HG02610 (cell line): Measurements from ENCODE around the gene MICU2.

ENCODE experiments used
- ATAC-seq: cut with Tn5 transposase; IDR thresholded peaks from one replicate; pipeline ENCODE4 v1.9.1; 2021; ENCODE audit warnings: mild to moderate bottlenecking, moderate library complexity; ENCODE audit not compliant: unreplicated experiment

Gene MICU2

GRCh38 chr13:21548577-21548976, 55.4 kb downstream of the MICU2 start:
- no peak for ATAC-seq

DNA sequence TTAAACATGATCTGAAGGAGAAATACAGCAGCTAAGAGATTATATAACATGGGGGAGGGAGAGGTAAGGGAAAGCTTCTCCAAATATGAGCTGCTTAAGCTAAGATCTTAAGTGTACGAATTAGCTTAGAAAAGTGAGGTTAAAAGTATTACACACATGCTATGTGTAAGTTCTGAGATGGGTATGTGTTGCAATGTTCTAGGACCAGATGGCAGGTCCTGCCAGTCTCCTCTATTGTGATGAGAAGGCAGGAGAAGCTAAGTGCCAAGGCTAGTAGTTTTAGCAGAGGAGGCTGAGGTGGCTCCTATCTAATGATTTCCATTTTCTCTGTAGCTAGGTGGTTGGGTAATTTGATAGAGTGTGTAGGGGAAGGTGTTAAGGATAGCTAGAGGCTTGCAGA, 57.6 kb downstream of the MICU2 start:
- ATAC-seq, result no peak

GRCh38 chr13:21544515-21544914, 59.5 kb downstream of the MICU2 start:
- ATAC-seq, result no peak

DNA sequence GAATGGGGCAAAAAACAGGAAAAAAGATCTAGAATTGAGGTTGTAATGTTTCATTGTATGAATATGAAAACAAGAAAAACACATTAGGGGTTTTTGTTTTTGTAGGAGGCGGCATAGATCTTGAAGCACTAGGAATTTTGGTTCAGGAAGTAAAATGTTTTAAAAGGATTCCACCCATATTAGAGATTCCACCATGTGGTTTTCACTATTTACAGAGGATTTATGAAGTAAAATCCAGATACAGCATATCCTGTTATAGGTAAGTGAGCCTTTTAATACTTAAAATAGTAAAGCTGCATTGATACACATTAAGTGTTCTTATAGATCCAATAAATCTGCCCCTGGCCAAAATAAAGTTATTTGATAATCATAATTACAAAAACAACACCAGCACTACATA, 61.4 kb downstream of the MICU2 start:
- ATAC-seq, result no peak

- ATAC-seq, result peak; percentile 53
These were observed 62.0 kb downstream of the MICU2 start for GRCh38 chr13:21541980-21542379.

DNA sequence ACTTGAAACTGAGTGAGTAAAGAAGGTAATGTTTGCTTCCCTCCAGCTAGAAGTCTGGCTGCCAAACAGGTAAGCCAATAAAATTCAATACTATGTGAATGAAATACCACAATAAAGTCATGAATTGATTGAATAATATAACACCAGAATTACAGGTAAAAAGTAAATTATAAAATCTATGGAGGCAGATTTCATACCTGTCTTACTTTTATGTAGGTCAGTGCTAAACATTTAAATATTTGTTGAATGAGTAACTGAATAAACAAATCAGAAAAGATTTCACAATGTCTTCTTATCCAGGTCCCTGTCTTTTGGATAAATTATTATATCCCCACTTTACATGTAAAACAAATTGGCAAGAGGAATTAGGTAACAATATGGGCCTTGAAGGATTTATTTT, 62.7 kb downstream of the MICU2 start:
- ATAC-seq, result no peak

DNA sequence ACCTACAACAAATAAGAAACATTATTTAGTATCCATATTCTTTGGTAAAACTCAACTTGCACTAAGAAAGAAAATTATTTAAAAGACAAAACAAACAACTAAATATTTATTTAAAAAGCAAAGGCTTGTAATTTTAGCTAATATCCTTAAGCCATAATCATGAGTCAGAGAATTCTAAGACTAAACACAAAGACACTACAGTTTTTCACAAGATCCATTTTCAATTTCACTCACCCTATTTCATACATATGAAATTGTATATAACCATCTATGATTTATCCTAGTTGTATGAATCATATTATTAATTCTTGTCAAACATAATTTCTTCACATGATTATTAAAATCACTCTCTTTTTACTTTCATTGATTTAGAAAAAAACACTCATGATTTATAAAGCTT, 64.3 kb downstream of the MICU2 start:
- no peak for ATAC-seq

- ATAC-seq, result no peak
These were observed 65.2 kb downstream of the MICU2 start for GRCh38 chr13:21538753-21539152.

DNA sequence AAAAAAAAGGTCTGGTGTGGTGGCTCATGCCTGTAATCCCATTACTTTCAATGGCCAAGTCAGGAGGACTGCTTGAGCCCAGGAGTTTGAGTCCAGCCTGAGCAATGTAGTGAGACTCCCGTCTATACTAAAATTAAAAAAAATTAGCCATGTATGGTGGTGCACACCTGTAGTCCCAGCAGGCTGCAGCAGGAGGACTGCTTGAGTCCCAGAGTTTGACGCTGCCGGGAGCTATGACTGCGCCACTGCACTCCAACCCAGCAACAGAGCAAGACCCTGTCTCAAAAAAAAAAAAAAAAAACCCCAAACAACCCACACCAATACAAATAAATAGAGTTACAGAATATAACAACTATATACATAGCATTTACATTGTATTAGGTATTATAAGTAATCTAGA, 65.7 kb downstream of the MICU2 start:
- ATAC-seq, result no peak

- ATAC-seq, result no peak
These were observed 66.9 kb downstream of the MICU2 start for GRCh38 chr13:21537105-21537504.

DNA sequence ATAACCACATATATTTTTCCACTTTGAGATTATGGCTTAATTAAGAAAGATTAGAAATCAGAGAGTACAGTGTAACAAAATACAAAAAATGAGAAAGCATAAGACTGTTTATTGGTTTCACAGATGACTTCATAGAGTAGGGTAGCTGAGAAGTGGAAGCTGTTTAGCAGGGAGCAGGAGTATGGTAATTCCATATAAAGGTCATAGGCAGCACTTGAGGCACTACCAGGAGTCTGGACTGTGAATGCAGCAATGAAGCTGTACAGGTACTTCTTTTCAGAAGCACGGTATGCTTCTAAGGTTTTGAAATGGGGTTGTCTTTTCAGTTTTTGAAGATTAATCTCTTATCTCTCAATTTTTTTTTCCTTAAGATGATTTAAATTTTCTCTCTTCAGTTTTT, 69.2 kb downstream of the MICU2 start:
- no peak for ATAC-seq

- no peak for ATAC-seq
These were observed 72.5 kb downstream of the MICU2 start for GRCh38 chr13:21531455-21531854.

GRCh38 chr13:21530656-21531055, 73.3 kb downstream of the MICU2 start:
- no peak for ATAC-seq

DNA sequence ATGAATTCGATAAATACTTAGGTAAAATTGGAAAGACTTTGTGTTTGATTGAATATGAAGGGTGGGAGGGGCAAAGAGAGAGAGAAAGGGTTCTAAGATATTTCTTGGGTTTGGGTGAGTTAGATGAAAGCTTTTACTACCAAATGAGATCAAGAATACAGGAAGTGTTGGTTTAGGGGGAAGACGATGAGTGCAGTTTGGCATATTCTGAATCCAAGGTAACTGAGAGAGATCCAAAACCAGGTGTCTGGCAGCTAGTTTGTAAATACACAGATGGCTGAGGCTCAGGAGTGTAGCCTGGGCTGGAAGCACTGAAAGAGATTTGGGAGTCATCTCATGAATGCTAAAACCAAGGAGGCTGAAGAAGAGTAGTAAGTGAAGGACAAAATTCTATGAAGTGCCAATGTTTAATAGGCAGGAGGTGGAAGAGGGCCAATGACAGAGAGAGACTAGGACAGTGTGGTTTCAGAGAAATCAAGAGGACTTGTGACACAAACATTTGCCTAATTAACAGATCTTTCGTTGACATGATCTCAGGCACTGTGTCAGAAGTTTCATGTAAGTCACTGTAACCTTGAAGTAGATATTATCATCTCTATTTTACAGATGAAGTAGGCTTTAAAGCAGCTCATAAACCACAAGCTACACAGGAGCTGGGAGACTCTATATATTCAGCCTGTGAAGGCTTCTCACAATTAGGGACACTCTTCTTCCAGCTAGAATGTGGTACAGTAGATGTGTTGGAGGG, 74.7 kb downstream of the MICU2 start:
- no peak for ATAC-seq

- no peak for ATAC-seq
These were observed 75.4 kb downstream of the MICU2 start for GRCh38 chr13:21528616-21529015.

DNA sequence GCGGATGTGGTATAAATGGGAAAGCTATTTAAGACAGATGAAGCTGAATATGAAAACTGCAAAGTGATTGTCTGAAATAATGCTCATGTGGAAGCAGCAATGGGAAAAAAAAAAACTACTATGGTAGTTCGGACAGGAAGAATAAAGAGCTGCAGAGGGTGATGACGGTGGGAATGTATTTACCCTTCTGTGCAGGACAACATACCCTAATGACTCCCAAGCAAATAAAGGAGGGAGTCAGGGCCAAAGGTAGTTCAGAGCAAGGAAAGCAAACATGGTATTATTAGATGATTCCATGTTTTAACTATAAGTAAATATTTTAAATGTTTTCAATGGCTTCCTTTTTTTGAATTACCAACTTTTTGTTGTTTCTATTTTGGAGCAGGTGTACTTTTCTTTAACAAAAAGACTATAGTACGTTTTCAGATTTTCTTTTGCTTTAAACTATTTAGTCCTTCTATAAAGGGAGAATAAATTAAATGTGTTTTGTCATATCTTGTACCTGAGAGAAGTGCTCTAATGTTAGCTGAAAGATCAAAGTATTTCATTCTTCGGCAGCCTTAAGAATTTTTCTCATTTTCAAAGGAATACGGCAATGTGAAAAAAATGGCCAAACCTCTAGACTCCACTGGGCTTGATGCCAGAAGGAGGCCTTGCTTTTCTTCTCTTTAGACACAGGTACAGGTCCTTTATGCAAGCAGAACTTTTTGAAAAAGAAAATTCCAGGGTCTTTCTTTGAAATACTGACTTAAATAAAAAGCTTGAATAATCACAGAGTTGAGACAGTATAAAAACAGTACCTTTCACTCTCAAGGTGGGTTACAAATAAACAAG, 77.0 kb downstream of the MICU2 start:
- no peak for ATAC-seq

DNA sequence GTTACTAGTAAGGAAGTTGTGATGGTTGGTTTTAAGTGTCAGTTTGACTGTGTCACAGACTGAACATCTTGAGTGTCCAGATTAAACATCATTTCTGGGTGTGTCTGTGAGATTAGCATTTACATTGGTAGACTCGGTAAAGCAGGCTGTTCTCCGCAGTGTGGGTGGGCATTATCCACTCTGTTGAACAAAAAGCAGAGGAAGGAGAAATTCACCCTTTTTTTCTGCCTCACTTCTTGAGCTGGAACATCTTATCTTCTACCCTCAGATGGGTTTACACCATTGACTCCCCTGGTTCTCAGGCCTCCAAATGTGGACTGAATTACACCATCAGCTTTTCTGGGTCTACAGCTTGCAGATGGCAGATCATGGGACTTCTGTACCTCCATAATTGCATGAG, 81.1 kb downstream of the MICU2 start:
- ATAC-seq, result no peak

DNA sequence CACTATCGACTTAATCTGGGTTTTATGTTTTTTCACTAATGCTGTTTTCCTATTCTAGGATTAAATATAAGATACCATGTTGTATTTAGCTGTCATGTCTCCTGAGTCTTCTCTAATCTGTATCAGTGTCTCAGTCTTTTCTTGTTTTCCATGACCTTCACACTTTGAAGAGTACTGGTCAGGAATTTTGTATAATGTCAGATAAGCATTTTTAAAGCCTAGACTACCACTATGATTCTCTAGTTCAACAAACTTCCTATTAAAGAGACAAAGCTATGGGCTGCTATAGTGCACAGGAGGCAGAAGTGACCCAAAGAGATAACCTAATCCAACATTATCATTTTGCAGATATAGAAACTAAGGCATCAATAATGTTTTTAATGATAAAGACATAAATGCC, 81.8 kb downstream of the MICU2 start:
- no peak for ATAC-seq

- no peak for ATAC-seq
These were observed 85.3 kb downstream of the MICU2 start for GRCh38 chr13:21518617-21519144.

GRCh38 chr13:21517576-21517975, 86.4 kb downstream of the MICU2 start:
- no peak for ATAC-seq

DNA sequence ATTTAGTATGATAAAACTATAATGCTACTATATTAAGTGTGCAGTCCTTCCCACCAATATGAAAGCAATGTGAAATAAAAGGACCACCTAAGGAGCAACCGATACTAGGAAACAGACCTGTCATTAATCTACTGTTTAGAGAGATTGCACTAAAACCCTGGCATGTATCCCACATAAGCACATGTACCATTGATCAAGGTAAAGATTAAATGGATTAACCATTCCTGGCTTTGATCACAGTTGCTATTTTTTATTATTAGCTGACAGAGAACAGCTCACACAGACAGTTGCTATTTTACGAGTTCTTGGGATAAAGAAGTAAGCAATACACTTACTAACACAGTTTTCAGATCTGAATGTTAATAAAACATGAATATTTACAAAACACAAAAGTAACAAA, 87.2 kb downstream of the MICU2 start:
- ATAC-seq, result no peak

DNA sequence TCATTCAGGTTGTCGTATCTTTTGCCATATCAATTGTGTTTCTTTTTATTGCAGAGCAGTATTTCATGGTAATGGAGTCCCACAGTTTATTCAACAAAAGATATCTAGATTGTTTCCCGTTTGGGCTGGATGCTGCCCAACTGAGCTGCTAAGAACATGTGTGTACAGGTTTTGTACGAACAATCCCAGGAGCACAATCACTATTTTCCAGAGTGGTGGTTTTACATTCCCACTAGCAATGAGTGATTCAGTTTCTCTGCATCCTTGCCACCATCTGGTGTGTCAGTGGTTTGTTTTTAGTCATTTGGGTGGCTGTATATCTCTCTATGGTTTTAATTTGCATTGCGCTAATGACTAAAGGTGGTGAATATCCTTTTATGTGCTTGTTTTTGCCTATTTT, 92.1 kb downstream of the MICU2 start:
- no peak for ATAC-seq
